Liver (tissue), 9 donors: ENCODE measurements around the gene DHRSX. TPM values are rescaled to one million over a fixed set of nuclear protein-coding genes. Genes with fewer than 3 reads are reported as not detected.

Experiments
- DNase-seq: peaks from one replicate; pipeline ENCODE4 v3.0.0-alpha.2; 2017; ENCODE audit warnings: low spot score
- H3K27ac ChIP-seq, 2 donors: one replicate each; pipeline ENCODE4 v1.7.0; 2013; ENCODE audit warnings: inconsistent platforms in 2 of 2, low read length in 2 of 2, control low read depth in 1 of 2, low read depth in 1 of 2, mild to moderate bottlenecking in 1 of 2
- H3K27me3 ChIP-seq, 4 donors: one replicate each; pipeline versions ENCODE4 v1.6.1 to v1.7.0; 2013; ENCODE audit warnings: low read length in 3 of 4, inconsistent platforms in 1 of 4, mild to moderate bottlenecking in 1 of 4, moderate library complexity in 1 of 4; ENCODE audit not compliant: control insufficient read depth in 4 of 4, insufficient read depth in 4 of 4
- H3K36me3 ChIP-seq, 4 donors: one replicate each; pipeline versions ENCODE4 v1.6.1 to v1.7.0; 2013; ENCODE audit warnings: low read length in 3 of 4, mild to moderate bottlenecking in 3 of 4, low read depth in 1 of 4, moderate library complexity in 1 of 4; ENCODE audit not compliant: control insufficient read depth in 4 of 4, insufficient read depth in 3 of 4
- H3K4me1 ChIP-seq, 4 donors: one replicate each; pipeline versions ENCODE4 v1.6.1 to v1.7.0; 2013; ENCODE audit warnings: low read length in 3 of 4, mild to moderate bottlenecking in 3 of 4, moderate library complexity in 1 of 4; ENCODE audit not compliant: control insufficient read depth in 4 of 4, insufficient read depth in 4 of 4
- H3K4me3 ChIP-seq, 3 donors: one replicate each; pipeline versions ENCODE4 v1.6.1 to v1.7.0; 2013; ENCODE audit warnings: low read length in 3 of 3, control low read depth in 1 of 3, low read depth in 1 of 3, mild to moderate bottlenecking in 1 of 3
- H3K9ac ChIP-seq, 2 donors: one replicate each; pipeline ENCODE4 v1.7.0; 2013; ENCODE audit warnings: low read length in 2 of 2, mild to moderate bottlenecking in 2 of 2, moderate library complexity in 2 of 2, control low read depth in 1 of 2, low read depth in 1 of 2
- H3K9me3 ChIP-seq, 4 donors: one replicate each; pipeline versions ENCODE4 v1.6.1 to v1.7.0; 2013; ENCODE audit warnings: low read length in 3 of 4; ENCODE audit not compliant: control insufficient read depth in 4 of 4
- CTCF ChIP-seq: fragments of 150-350 bp; IDR thresholded peaks from 2 replicates; pipeline ENCODE4 v1.5.1; 2017; ENCODE audit warnings: improper control_type of control experiment, low read depth, low read length; ENCODE audit not compliant: missing input control
- EGR1 ChIP-seq, 2 donors: IDR thresholded peaks; 2 replicates each; pipeline ENCODE4 v1.6.1; 2016 to 2018; ENCODE audit warnings: antibody characterized with exemption in 2 of 2, low read depth in 2 of 2
- FOXA1 ChIP-seq: IDR thresholded peaks from 2 replicates; pipeline ENCODE4 v1.6.1; 2016; ENCODE audit warnings: antibody characterized with exemption
- FOXA2 ChIP-seq: IDR thresholded peaks from 2 replicates; pipeline ENCODE4 v1.6.1; 2016; ENCODE audit warnings: antibody characterized with exemption
- GABPA ChIP-seq, 2 donors: IDR thresholded peaks in 1 of 2; conservative IDR thresholded peaks in 1 of 2; 2 replicates each; pipeline ENCODE4 v1.6.1; 2016; ENCODE audit warnings: antibody characterized with exemption in 2 of 2, mild to moderate bottlenecking in 1 of 2, moderate library complexity in 1 of 2
- HNF4A ChIP-seq, 2 donors: conservative IDR thresholded peaks; 2 replicates each; pipeline ENCODE4 v1.6.1; 2016; ENCODE audit warnings: antibody characterized with exemption in 2 of 2, mild to moderate bottlenecking in 2 of 2
- JUND ChIP-seq, 2 donors: IDR thresholded peaks; 2 replicates each; pipeline ENCODE4 v1.6.1; 2016; ENCODE audit warnings: antibody characterized with exemption in 2 of 2
- MAX ChIP-seq: IDR thresholded peaks from 2 replicates; pipeline ENCODE4 v1.6.1; 2016; ENCODE audit warnings: antibody characterized with exemption
- NR2F2 ChIP-seq: IDR thresholded peaks from 2 replicates; pipeline ENCODE4 v1.6.1; 2016; ENCODE audit warnings: antibody characterized with exemption
- RAD21 ChIP-seq, 2 donors: IDR thresholded peaks; 2 replicates each; pipeline ENCODE4 v1.6.1; 2016; ENCODE audit warnings: antibody characterized with exemption in 2 of 2, mild to moderate bottlenecking in 2 of 2
- SP1 ChIP-seq: IDR thresholded peaks from 2 replicates; pipeline ENCODE4 v1.6.1; 2018; ENCODE audit warnings: antibody characterized with exemption, mild to moderate bottlenecking
- TAF1 ChIP-seq: conservative IDR thresholded peaks from 2 replicates; pipeline ENCODE4 v1.6.1; 2016; ENCODE audit warnings: antibody characterized with exemption, mild to moderate bottlenecking
- YY1 ChIP-seq: IDR thresholded peaks from 2 replicates; pipeline ENCODE4 v1.6.1; 2016; ENCODE audit warnings: antibody characterized with exemption, mild to moderate bottlenecking
- WGBS: extraction: QIAGEN DNeasy Blood & Tissue Kit; methylation state at CpG from one replicate; pipeline ENCODE4 v1.1.7; 2013; 5-methylcytosine and 5-hydroxymethylcytosine counted together
- polyA plus RNA-seq, 2 donors: library from polyadenylated mRNA; stranded (reverse) in 1 of 2; unstranded in 1 of 2; fragments of 200-250 nt in 1 of 2; fragments of >200 nt in 1 of 2; fragmentation: Nextera tagmentation in 1 of 2; extraction: Ambion mirVana in 1 of 2; gene quantifications; one replicate each; pipeline versions ENCODE4 v1.2.1 to v1.2.3, GENCODE V29; 2013 to 2015
- total RNA-seq, 2 donors: library from RNA; depleted of rRNA; stranded (reverse); fragments of >200 nt; gene quantifications; one replicate each; pipeline ENCODE4 v1.2.3, GENCODE V29; 2014
- TF ChIP-seq, protein P1 (sequence below): IDR thresholded peaks from 2 replicates; pipeline ENCODE4 v1.6.1; 2016; ENCODE audit warnings: antibody characterized with exemption
- donor health status: healthy.
- donor health status: healthy.
- donor health status: healthy.
- donor health status: healthy.
- donor health status: healthy.

Gene DHRSX
- total and polyA plus RNA-seq, 4 donors = 17.2 to 35.2 (median 23.3) TPM

DNA sequence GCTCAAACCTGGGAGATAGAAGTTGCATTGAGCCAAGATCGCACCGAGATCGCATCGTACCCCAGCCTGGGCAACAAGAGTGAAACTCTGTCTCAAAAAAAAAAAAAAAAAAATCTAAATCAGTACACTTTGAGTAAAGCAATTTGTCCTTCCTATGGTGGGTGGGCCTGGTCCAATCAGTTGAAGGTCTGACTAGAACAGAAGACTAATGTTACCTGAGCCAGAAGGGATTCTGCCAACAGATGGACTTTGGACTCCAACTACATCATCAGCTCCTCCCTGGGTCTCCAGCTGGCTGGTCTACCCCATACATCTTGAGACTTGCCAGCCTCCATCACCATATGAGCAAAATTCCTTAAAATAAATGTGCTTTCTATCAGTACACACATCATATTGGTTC lies 155.2 kb downstream of the DHRSX start:
- Histone ChIP-seq H3K36me3 (peaks cover 0 to 6% (median 2%) of the 10 kb centered on the region in 4 donors), H3K27ac (no peak overlapping the region), H3K9ac (no peak overlapping the region), H3K9me3 (no peaks in the 10 kb centered on the region), H3K27me3 (no peaks in the 10 kb centered on the region), H3K4me1 (no peaks in the 10 kb centered on the region), H3K4me3 (no peak overlapping the region)
- no peak for DNase-seq
- WGBS = 99% methylated on average over 4 of the region's 4 CpGs
- TF ChIP-seq GABPA (IDR thresholded peaks at IDR 0.05 in 1 of 2, conservative IDR thresholded peaks at IDR 0.05 in 1 of 2) = no peak
- TF ChIP-seq HNF4A (conservative IDR thresholded peaks at IDR 0.05) = peak in 1 of 2 donors; percentile 23
- TF ChIP-seq NR2F2 = no peak

- 97% methylated on average over 4 of the region's 4 CpGs for WGBS
- no peaks in the 10 kb centered on the region for H3K27me3 ChIP-seq
- H3K27ac ChIP-seq = no peak overlapping the region
- H3K36me3 ChIP-seq = peaks cover 0 to 6% (median 2%) of the 10 kb centered on the region in 4 donors
- TF ChIP-seq SP1 = no peak
- no peak for TF ChIP-seq CTCF
- TF ChIP-seq, protein P1, sequence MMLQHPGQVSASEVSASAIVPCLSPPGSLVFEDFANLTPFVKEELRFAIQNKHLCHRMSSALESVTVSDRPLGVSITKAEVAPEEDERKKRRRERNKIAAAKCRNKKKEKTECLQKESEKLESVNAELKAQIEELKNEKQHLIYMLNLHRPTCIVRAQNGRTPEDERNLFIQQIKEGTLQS = no peak
- TF ChIP-seq YY1 = no peak
- TF ChIP-seq JUND (IDR thresholded peaks at IDR 0.05) = no peak
- TF ChIP-seq MAX = no peak
- DNase-seq = no peak
- H3K4me3 ChIP-seq = no peak overlapping the region
- H3K9ac ChIP-seq = no peak overlapping the region
- no peaks in the 10 kb centered on the region for H3K9me3 ChIP-seq
- no peaks in the 10 kb centered on the region for H3K4me1 ChIP-seq
These were observed 157.4 kb downstream of the DHRSX start for GRCh38 chrX:2343413-2343812.

DNA sequence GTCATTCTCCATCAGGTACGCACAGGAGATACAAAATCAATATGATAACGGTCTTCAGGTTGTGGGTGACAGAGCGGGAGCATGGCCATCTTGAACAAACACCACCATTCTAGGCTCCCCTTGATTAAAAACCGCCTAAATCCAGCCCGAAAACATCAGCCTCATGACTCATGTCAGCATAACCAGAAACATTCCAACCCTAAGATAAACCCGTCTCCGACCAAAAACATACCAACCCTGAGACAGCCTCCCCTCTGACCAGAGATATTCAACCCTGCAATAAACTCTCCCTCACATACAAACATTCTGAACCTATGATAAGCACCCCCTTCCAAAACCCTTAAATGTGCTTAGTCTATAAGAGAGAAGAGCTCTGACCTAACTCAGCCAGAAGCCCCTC lies 157.9 kb downstream of the DHRSX start:
- Histone ChIP-seq H3K27ac (no peak overlapping the region), H3K36me3 (peaks cover 0 to 6% (median 2%) of the 10 kb centered on the region in 4 donors), H3K9me3 (no peaks in the 10 kb centered on the region), H3K4me3 (no peak overlapping the region), H3K9ac (no peak overlapping the region), H3K4me1 (no peaks in the 10 kb centered on the region), H3K27me3 (no peaks in the 10 kb centered on the region)
- WGBS = 96% methylated on average over 7 of the region's 7 CpGs
- TF ChIP-seq FOXA1 (no peak), FOXA2 (no peak), EGR1 (IDR thresholded peaks at IDR 0.05; ENCODE audit: low read depth in 2 of 2) (no peak), RAD21 (IDR thresholded peaks at IDR 0.05) (no peak), TAF1 (no peak), NR2F2 (no peak)
- TF ChIP-seq, protein P1 = no peak
- no peak for DNase-seq
